ENCODE data around the gene CSAG3. TPM values are rescaled to one million over a fixed set of nuclear protein-coding genes. Genes with fewer than 3 reads are reported as not detected.
A peak's percentile ranks its signal among the peaks of the same experiment; 100 is the strongest.
"Not testable (repeated sequence)": the region's sequence is repeated elsewhere in the genome, so short reads cannot be mapped to it uniquely, and the experiment has no call there.

CSAG3 gene
- total RNA-seq, 8 experiments from 2014 or later = 4.6 TPM; not detected in 7

GRCh38 chrX:152754871-152755270 is 4.1 kb upstream of the CSAG3 start:
- in situ Hi-C loops (cut with MboI; ENCODE audit: low pct_unique_long_range_greater_than_20kb in 2 of 9, low sequenced_read_pairs in 9 of 9, unreplicated experiment in 9 of 9) = not testable (repeated sequence)

GRCh38 chrX:152759544-152759943 is 526 bp downstream of the CSAG3 start:
- H3K27ac ChIP-seq; H3K4me1 ChIP-seq (replicated peaks in 1 of 2); ATAC-seq (replicated peaks in 6 of 8); H3K4me3 ChIP-seq; in situ Hi-C loops (cut with MboI; ENCODE audit: low pct_unique_long_range_greater_than_20kb in 2 of 9, low sequenced_read_pairs in 9 of 9, unreplicated experiment in 9 of 9): not testable (repeated sequence)
- WGBS, 10 experiments = no CpG with 5 or more reads among the region's 7 CpGs

More at GRCh38 chrX:152754871-152755270, 4.1 kb upstream of the CSAG3 start:
- ATAC-seq (replicated peaks in 6 of 8); H3K4me3 ChIP-seq; H3K27ac ChIP-seq; H3K4me1 ChIP-seq (replicated peaks in 1 of 2): not testable (repeated sequence)
- WGBS, 10 experiments = no CpG with 5 or more reads among the region's 5 CpGs

GRCh38 chrX:152761582-152761981 is 2.6 kb downstream of the CSAG3 start:
- H3K4me3 ChIP-seq; H3K27ac ChIP-seq; H3K4me1 ChIP-seq (replicated peaks in 1 of 2); in situ Hi-C loops (cut with MboI; ENCODE audit: low pct_unique_long_range_greater_than_20kb in 2 of 9, low sequenced_read_pairs in 9 of 9, unreplicated experiment in 9 of 9); ATAC-seq (replicated peaks in 6 of 8): not testable (repeated sequence)
- WGBS, 10 experiments = no CpG with 5 or more reads among the region's 7 CpGs

- H3K27ac ChIP-seq; H3K4me3 ChIP-seq; H3K4me1 ChIP-seq (replicated peaks in 1 of 2); ATAC-seq (replicated peaks in 6 of 8); in situ Hi-C loops (cut with MboI; ENCODE audit: low pct_unique_long_range_greater_than_20kb in 2 of 9, low sequenced_read_pairs in 9 of 9, unreplicated experiment in 9 of 9): not testable (repeated sequence)
- 14 to 79% (median 47%) methylated on average over 1 to 2 of the region's 9 CpGs; no CpG with 5 or more reads in 6 of the 10 experiments for WGBS, 10 experiments
Measured at GRCh38 chrX:152766562-152766961, 7.5 kb downstream of the CSAG3 start.

- no CpG with 5 or more reads among the region's 29 CpGs for WGBS, 10 experiments
- ATAC-seq (replicated peaks in 6 of 8); H3K4me1 ChIP-seq (replicated peaks in 1 of 2); in situ Hi-C loops (cut with MboI; ENCODE audit: low pct_unique_long_range_greater_than_20kb in 2 of 9, low sequenced_read_pairs in 9 of 9, unreplicated experiment in 9 of 9); H3K4me3 ChIP-seq; H3K27ac ChIP-seq: not testable (repeated sequence)
Measured at GRCh38 chrX:152769549-152770289, 10.7 kb downstream of the CSAG3 start, which contains the start of gene MAGEA6. Gene MAGEA6 (minus strand): TSS chrX:152769689. CDS start chrX:152767650, 2,039 bp downstream.

GRCh38 chrX:152787062-152787461 is 28.0 kb downstream of the CSAG3 start:
- in situ Hi-C loops (cut with MboI; ENCODE audit: low pct_unique_long_range_greater_than_20kb in 2 of 9, low sequenced_read_pairs in 9 of 9, unreplicated experiment in 9 of 9); H3K4me1 ChIP-seq (replicated peaks in 1 of 2); H3K4me3 ChIP-seq; H3K27ac ChIP-seq: not testable (repeated sequence)
- WGBS, 10 experiments = no CpG with 5 or more reads among the region's 3 CpGs
- peak in 3 of 8 experiments; percentile 61 to 88 (median 66) for ATAC-seq (replicated peaks in 6 of 8)

GRCh38 chrX:152798945-152799344 is 39.9 kb downstream of the CSAG3 start:
- 0 to 38% methylated on average over 1 of the region's 1 CpG; no CpG with 5 or more reads in 8 of the 10 experiments for WGBS, 10 experiments
- ATAC-seq (replicated peaks in 6 of 8) = no peak
- Histone ChIP-seq H3K4me3 (no peak overlapping the region), H3K27ac (no peak overlapping the region), H3K4me1 (replicated peaks in 1 of 2) (no peaks in the 10 kb centered on the region)
- in situ Hi-C loops (cut with MboI; ENCODE audit: low pct_unique_long_range_greater_than_20kb in 2 of 9, low sequenced_read_pairs in 9 of 9, unreplicated experiment in 9 of 9) = no loop called here

- no peak overlapping the region for H3K4me3 ChIP-seq
- WGBS, 10 experiments = 92 to 100% methylated on average over 3 to 4 of the region's 4 CpGs; no CpG with 5 or more reads in 8 of the 10 experiments
Measured at GRCh38 chrX:152806035-152806434, 47.0 kb downstream of the CSAG3 start.

More at GRCh38 chrX:152806035-152806434, 47.0 kb downstream of the CSAG3 start:
- H3K27ac ChIP-seq = no peak overlapping the region
- in situ Hi-C loops (cut with MboI; ENCODE audit: low pct_unique_long_range_greater_than_20kb in 2 of 9, low sequenced_read_pairs in 9 of 9, unreplicated experiment in 9 of 9) = loop anchor here in 3 of 9 experiments (25.0 kb wide), 2 partner anchors 144 to 169 kb away; partner anchors contain the start of gene GABRQ (in 2 of the 3)
- H3K4me1 ChIP-seq (replicated peaks in 1 of 2) = peaks cover 0 to 12% of the 10 kb centered on the region in 2 donors
- no peak for ATAC-seq (replicated peaks in 6 of 8)

Other genes with a start within 250 kb of the CSAG3 start
- 1 to 10 TPM in 2 of 8 experiments, under 1 TPM in 6; 0.22 to 2.5 (median 0.37) TPM for gene GABRQ, start 121.3 kb upstream of the CSAG3 start, total RNA-seq
- under 1 TPM in 3 of 8 experiments, not detected in 5; 0.11 to 1.00 (median 0.14) TPM for gene MAGEA3, start 60.4 kb upstream of the CSAG3 start, total RNA-seq
- not detected for gene CSAG2, start 49.9 kb upstream of the CSAG3 start, total RNA-seq
- gene MAGEA2B, start 44.6 kb upstream of the CSAG3 start, total RNA-seq = 1 to 10 TPM in 3 of 8 experiments, under 1 TPM in 1, not detected in 4; 0.38 to 3.6 (median 1.6) TPM
- gene CSAG1, start 25.5 kb upstream of the CSAG3 start, total RNA-seq = under 1 TPM in 1 of 8 experiments, not detected in 7; 1.00 TPM
- under 1 TPM in 2 of 8 experiments, not detected in 6; 0.24 to 0.78 TPM for gene MAGEA12, start 25.5 kb upstream of the CSAG3 start, total RNA-seq
- 1 to 10 TPM in 1 of 8 experiments, under 1 TPM in 4, not detected in 3; 0.05 to 2.4 (median 0.42) TPM for gene MAGEA2, start 5.4 kb upstream of the CSAG3 start, total RNA-seq
- gene MAGEA6, start 10.5 kb downstream of the CSAG3 start, total RNA-seq = under 1 TPM in 3 of 8 experiments, not detected in 5; 0.05 to 0.43 (median 0.19) TPM
- 100 to 1,000 TPM in 1 of 8 experiments, 10 to 100 TPM in 7; 29.2 to 175 (median 54.8) TPM for gene CETN2, start 71.5 kb downstream of the CSAG3 start, total RNA-seq
- 10 to 100 TPM; 10.2 to 38.9 (median 20.6) TPM for gene NSDHL, start 71.8 kb downstream of the CSAG3 start, total RNA-seq
- gene ZNF185, start 138.8 kb downstream of the CSAG3 start, total RNA-seq = 1 to 10 TPM; 1.1 to 5.1 (median 2.1) TPM
- 1 to 10 TPM in 1 of 8 experiments, under 1 TPM in 5, not detected in 2; 0.05 to 1.3 (median 0.28) TPM for gene PNMA5, start 234.9 kb downstream of the CSAG3 start, total RNA-seq